Measurements from ENCODE around the gene SPACA5B.
"Not testable (repeated sequence)": the region's sequence is repeated elsewhere in the genome, so short reads cannot be mapped to it uniquely, and the experiment has no call there.

SPACA5B gene

DNA sequence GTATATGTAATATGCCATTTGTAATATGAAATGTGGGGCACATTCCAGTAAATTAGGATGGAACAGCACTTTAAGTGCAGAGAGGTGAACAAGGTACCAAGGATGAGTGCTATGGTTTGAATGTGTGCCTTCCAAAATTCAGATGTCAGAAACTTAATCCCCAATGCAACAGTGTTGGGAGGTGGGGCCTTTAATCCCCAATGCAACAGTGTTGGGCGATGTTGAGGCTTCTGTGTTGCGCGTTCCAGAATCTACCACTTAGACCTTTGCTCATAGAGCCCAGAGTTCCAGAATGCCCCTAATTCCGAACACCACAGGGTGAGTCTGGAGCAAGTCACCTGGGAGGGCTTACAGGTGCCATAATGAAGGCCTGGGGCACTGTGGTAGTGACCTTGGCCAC, at the start of gene SPACA5B:
Gene SPACA5B, plus strand, starts transcription at position 301 of the 400 bp plus-strand sequence. Its CDS starts 62 bp downstream, at position 363.
- DNase-seq: not testable (repeated sequence)

DNA sequence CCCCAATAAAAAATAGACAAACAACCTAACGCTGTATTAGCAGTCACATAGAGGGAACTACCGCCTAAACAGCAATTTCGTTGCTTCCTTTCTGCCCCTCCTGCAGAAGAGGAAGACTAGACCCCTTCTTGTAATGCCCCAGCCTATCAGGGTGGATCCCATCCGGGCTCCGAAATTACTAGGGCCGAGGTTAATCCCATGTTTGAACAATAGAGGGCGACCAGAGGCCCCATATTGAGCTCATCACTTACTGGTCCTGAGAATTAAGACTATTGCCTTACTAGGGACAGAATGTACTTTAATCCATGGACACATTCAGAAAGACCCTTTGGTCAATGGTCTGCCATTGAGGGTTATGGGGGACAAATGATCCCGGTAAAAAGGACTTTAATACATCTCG, 47.2 kb upstream of the SPACA5B start:
- peak; percentile 38 to 68 for DNase-seq

DNA sequence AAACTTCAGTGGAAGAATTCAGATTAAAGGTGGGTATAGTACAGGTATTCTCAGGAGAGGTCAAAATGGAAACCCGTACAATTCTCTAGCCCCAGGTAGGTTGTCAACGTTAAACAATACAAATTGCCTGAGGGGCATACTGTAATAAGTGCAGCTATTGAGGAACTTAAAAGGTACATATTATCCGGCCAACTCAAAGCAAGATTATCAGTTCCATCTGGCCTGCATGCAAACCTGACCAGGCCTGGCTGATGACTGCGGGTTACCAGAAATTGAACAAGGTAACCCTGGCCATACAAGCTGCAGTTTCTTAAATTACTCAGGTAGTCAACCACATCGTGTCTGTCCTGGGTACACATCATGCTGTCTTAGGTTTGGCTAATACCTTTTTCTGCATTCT, 46.7 kb upstream of the SPACA5B start:
- DNase-seq: no peak

DNA sequence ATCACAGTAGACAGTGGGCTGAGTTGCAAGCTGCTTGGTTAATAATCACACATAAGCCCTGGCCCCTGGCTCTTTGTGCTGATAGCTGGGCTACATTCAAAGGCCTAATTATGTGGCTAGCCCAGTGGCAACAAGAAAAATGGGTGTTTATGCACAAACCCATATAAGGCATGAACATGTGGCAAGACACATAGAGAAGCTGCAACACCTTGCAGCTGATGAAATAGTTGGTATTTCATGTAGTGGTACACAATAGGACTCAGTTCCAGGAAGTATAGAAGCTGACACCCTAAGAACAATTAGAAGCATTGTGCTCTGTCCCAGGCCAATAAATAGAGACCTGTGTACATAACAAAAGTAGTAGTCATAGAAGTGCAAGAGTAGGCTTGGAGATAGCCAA, 44.3 kb upstream of the SPACA5B start:
- no peak for DNase-seq

DNA sequence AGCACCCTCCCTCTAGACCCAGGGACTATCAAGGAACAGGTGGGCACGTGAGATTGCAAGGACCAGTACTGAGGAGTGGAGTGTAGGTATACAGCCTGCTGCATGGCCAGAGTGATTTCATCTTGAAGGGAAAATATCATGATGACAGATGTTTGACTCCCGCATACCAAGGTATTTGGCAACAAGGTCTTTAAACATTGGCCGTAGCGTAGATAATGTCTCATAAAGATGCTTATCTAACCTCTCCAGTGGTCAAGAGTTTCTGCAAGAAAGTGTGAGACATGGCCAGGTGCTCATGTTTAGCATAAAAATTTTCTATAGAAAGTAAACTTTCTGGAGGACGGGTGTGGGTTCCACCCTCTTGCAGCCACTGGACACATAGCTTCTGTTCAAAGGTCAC, 40.3 kb upstream of the SPACA5B start:
- no peak for DNase-seq

GRCh38 chrX:48092558-48092957, 37.9 kb upstream of the SPACA5B start:
- DNase-seq: not testable (repeated sequence)

GRCh38 chrX:48101443-48101842, 29.0 kb upstream of the SPACA5B start:
- DNase-seq: no peak

DNA sequence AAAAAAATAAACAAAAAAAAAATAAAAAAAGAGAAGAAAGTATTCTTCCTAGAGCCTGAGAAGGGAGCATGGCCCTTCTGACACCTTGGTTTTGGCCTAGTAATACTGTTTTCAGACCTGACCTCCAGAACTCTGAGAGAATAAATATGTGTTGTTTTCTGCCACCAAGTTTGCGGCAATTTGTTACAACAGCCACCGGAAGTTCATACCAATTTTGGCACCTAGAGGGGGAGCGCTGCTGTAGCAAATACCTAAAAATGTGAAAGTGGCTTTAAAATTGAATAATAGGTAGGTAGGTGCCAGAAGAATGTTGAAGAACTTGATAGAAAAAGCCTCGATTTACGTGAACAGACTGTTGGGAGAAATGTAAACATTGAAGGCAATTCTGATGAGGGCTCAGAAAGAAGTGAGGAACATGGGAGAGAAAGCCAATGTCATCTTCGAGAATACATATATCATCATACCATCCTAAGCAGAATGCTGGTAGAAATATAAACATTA, 27.5 kb upstream of the SPACA5B start:
- no peak for DNase-seq

GRCh38 chrX:48107717-48108116, 22.7 kb upstream of the SPACA5B start:
- no peak for DNase-seq

GRCh38 chrX:48125286-48125685, 5.1 kb upstream of the SPACA5B start:
- DNase-seq: not testable (repeated sequence)

DNA sequence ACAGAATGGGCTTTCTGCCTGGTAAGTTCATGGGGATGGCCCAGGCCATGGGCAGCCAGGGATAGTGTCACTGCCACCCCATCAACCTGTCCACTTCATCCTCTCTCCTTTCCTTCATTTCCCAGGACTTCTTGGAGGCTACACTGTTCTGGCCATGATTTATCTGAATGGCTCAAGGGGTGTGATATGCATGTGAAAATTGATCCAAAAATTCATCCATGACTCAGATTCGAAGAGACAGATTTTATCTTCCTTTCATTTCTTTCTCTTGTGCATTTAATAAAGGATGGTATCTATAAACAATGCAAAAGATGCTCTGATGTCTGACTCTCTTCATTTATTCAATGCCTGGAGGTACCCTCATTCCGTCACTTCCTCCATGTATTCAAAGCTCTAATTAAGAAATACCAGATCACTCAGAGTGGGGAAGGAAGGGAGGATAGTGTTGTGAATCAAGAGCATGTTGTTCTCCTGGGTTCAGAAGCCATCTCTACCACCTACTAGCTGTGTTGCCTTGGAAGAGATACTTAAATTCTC, 1.9 kb downstream of the SPACA5B start:
- not testable (repeated sequence) for DNase-seq

GRCh38 chrX:48139076-48139475, 8.7 kb downstream of the SPACA5B start:
- DNase-seq: not testable (repeated sequence)

DNA sequence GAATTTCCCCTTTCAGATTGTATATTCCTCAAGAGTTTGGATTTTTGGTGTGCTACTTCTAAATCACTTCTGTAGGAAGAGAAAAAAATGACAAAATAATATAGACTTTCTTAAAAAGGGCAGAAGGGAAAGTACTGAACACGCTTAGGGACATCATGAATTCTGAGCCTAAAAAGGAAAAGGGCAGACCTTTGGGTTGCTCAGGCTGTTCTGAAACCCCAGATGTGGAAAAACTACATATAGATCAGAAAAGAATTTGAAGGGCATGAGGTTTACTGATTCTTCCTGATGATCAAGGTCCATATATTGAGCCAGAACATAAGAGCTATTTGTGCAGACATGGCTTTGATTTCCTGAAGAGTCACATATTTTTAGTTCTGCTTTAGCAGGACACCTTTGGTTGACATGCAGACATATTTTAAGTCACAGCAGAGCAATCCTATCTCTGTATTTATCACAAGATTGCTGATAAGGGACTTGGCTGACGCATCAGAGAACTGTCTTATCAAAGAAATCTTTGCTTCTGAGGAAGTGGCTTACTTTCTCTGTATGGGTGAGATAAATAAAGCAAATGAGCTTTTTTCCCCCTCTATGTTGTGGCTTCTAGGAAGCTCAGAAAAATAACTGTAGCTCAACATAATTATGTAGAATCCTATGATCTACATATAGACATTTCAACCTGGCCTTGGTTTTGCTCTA, 11.5 kb downstream of the SPACA5B start:
- DNase-seq: not testable (repeated sequence)

- DNase-seq: peak in 1 of 2 donors; percentile 3
These were observed 12.3 kb downstream of the SPACA5B start for GRCh38 chrX:48142697-48143096.

DNA sequence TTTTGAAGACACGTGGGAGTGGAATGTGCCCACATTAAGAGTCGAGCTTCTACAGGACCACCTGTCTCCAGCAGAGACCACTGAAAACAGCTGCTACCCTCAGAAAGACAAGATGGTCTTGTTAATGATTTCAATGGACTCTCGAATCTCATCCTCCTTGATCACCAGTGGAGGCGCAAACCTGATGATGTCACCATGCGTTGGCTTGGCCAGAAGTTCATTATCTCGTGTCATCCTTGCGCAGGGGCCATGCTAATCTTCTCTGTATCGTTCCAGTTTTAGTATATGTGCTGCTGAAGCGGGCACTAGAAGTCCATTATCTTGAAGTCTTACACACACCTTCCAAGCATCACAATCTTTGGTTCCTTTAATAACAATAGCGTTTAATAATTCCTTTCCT, 23.3 kb downstream of the SPACA5B start:
- no peak for DNase-seq

DNA sequence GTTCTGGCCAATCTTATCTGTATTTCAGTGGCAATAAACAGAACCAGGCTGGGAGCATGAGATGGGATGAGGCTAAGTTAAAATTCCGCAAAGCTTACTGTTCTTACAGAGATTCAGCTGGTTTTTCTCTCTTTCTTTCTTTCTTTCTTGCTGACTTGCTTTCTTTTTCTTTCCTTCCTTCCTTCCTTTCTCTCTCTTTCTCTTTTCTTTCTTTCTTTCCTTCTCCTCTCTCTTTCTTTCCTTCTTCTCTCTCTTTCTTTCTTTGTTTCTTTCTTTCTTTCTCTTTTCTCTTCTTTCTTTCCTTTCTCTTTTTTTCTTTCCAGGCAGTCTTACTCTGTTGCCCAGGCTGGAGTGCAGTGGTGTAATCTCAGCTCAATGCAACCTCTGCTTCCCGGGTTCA, 24.4 kb downstream of the SPACA5B start:
- DNase-seq: no peak

GRCh38 chrX:48156014-48156413, 25.6 kb downstream of the SPACA5B start:
- no peak for DNase-seq

DNA sequence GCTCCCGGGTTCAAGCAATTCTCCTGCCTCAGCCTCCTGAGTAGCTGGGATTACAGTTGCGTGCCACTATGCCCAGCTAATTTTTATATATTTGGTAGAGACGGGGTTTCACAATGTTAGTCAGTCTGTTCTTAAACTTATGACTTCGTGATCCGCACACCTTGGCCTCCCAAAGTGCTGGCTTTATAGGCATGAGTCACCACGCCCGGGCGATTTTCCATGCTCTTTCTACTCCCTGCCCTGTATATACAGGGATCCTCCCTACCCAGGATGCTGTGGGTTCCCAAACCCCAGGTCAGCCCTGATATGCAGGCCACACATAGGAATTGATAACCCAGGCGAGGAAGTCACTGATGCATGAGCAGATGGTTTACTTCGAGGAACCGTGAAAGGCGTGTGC, 34.8 kb downstream of the SPACA5B start:
- DNase-seq: no peak

GRCh38 chrX:48166322-48166721, 35.9 kb downstream of the SPACA5B start:
- not testable (repeated sequence) for DNase-seq

DNA sequence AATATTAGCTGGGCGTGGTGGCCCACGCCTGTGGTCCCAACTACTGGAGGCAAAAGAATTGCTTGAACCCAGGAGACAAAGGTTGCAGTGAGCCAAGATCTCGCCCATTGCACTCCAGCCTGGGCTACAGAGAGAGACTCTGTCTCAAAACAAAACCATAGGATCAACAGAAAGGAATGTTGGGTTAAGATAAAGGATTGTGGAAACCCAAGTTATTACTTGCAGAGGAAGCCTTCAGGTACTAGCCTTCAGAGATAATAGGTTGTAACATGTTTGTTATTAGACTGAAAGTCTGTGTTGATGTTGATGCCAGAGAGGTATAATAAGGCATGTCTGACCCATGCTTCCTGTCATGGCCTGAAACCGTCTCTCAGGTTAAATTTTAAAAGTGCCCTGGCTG, 49.3 kb downstream of the SPACA5B start:
- no peak for DNase-seq

DNA sequence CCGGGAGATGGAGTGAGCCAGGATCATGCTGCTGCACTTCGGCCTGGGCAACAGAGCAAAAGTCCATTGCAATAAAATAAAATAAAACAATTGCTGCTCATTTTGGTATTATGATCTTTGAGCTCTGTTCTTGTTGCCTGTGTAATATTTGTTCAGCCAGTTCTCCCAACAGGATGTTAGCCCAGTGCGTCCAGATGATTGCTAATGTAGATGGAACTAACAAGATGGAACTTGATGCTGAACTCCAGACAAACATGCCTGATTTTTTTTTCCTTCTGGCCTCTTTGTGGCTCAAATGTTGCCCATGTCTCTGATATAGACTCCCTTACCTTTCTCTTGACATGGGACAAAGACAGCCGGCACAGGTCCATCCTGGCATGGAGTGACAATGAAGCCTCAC, 50.4 kb downstream of the SPACA5B start:
- DNase-seq: no peak

- DNase-seq: not testable (repeated sequence)
These were observed 51.5 kb downstream of the SPACA5B start for GRCh38 chrX:48181882-48182281.
